GM10266 (cell line): Measurements from ENCODE around the gene BAG2.

Source experiments
- DNase-seq: peaks from one replicate; pipeline ENCODE4 v3.0.0; 2012; ENCODE audit errors: extremely low spot score
- TF ChIP-seq, protein P1 (sequence below): IDR thresholded peaks from 2 replicates; pipeline ENCODE4 v1.5.1; 2012; ENCODE audit warnings: mild to moderate bottlenecking, low read depth; ENCODE audit not compliant: control insufficient read depth, insufficient read depth; ENCODE audit errors: missing control alignments

The BAG2 gene

DNA sequence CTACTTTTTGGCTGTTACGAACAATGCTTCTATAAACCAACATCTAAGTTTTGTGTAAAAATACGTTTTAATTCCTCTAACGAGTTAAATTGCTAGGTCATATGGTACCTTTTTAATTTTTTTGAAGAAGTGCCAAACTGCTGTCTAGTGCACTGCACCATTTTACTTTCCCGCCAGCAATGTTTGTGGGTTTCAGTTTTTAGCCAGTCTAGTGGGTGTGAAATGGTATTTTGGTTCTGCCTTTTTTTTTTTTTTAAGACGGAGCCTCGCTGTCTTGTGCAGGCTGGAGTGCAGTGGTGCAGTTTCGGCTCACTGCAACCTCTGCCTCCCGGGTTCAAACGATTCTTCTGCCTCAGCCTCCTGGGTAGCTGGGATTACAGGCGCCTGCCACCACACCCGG is 34.1 kb upstream of the BAG2 start:
- TF ChIP-seq, protein P1, sequence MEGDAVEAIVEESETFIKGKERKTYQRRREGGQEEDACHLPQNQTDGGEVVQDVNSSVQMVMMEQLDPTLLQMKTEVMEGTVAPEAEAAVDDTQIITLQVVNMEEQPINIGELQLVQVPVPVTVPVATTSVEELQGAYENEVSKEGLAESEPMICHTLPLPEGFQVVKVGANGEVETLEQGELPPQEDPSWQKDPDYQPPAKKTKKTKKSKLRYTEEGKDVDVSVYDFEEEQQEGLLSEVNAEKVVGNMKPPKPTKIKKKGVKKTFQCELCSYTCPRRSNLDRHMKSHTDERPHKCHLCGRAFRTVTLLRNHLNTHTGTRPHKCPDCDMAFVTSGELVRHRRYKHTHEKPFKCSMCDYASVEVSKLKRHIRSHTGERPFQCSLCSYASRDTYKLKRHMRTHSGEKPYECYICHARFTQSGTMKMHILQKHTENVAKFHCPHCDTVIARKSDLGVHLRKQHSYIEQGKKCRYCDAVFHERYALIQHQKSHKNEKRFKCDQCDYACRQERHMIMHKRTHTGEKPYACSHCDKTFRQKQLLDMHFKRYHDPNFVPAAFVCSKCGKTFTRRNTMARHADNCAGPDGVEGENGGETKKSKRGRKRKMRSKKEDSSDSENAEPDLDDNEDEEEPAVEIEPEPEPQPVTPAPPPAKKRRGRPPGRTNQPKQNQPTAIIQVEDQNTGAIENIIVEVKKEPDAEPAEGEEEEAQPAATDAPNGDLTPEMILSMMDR: no peak
- no peak for DNase-seq

DNA sequence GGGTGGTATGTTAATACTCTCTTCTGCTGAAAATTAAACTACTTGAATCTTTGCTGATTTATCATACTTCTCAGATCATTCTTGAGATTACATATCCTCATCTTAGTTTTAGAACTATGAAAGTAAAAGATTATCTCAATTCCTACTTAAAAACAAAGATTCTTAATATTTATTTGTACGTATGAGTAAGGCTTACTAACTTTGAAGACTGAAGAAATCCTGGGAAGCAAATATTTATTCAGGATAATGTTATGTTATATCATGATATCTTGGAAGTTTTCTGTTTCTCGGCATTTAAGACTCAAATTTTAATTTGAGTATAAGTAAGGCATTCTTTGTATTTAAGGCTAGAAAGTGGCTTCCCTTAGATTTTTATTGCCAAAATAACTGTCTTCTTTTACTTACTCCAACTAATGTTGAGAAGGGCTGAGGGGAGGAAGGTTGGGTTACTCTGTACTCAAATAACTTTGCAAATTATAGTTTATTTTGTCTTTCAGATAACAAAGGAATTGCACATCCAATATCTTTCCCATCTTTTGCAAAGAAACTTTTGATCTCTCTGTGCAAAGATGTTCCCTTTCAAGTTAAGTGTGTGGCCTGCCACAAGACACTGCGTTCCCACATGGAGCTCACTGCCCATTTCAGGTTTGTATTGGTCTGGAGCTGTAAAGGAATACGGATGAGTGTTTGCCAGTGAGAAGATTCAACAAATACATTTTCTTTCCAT is 30.5 kb upstream of the BAG2 start:
- DNase-seq: no peak
- TF ChIP-seq, protein P1: no peak

DNA sequence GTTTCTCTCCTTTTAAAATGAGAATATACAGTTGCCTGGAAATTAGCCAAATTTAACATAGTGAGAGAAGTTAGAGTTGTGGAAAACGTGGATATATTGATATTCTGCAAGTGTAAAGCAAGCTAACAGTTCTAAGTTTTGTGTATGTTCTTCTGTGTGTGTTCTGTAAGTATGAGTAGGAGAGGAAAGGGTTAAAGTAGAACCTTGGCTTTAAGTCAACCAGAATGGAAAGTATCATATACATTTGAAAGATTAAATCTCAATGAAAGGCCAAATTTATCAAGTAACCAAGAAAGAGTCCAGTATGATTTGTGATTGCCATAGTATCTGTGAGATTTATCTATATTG is 30.0 kb upstream of the BAG2 start:
- TF ChIP-seq, protein P1: no peak

DNA sequence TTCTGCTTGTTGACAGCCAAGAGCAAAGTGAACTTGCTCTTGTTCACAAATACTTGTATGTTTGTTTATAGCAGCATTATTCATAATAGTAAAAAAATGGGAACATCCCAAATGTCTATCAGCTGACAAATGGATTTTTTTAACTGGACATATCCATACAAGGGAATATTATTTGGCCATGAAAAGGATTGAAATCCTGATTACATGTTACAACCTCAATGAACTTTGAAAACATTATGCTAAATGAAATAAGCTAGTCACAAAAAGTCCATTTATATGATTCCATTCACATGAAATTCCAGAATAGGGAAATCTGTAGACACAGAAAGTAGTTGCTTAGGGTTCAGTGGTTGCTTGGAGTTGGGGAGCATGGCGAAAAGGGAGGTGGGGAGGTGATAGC is 28.4 kb upstream of the BAG2 start:
- TF ChIP-seq, protein P1: no peak
- no peak for DNase-seq

More for the DNA sequence above, 30.0 kb upstream of the BAG2 start:
- DNase-seq: no peak

DNA sequence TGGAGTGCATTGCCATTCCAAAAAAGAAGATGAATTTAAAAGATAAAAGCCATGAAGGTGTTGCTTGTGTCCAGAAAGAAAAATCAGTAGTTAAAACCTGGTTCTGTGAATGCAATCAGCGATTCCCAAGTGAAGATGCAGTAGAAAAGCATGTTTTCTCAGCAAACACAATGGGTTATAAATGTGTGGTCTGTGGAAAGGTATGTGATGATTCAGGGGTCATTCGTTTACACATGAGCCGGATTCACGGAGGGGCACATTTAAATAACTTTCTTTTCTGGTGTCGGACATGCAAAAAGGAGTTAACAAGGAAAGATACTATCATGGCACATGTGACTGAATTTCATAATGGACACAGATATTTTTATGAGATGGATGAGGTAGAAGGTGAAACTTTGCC is 24.7 kb upstream of the BAG2 start:
- no peak for DNase-seq
- TF ChIP-seq, protein P1: no peak

DNA sequence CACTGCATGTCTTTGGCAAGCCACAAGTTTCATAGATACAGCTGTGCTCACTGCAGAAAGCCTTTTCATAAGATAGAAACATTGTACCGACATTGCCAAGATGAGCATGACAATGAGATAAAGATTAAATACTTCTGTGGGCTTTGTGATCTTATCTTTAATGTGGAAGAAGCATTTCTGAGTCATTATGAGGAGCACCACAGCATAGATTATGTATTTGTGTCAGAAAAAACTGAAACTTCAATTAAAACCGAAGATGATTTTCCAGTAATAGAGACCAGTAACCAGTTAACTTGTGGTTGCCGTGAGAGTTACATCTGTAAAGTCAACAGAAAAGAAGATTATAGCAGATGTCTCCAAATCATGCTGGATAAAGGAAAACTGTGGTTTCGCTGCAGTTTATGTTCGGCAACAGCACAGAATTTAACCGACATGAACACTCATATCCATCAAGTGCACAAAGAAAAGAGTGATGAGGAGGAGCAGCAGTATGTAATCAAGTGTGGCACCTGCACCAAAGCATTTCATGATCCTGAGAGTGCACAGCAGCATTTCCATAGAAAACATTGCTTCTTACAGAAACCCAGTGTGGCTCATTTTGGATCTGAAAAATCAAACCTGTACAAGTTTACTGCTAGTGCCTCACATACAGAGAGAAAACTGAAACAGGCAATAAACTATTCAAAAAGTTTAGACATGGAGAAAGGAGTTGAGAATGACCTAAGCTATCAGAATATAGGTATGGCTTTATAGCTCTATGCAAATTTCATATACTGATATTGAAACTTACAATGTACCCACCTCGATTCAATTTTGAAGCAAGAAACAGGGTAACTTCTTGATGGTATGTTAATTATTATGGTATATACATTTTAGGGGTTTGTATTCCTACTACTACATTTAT is 23.9 kb upstream of the BAG2 start:
- TF ChIP-seq, protein P1: no peak
- no peak for DNase-seq

DNA sequence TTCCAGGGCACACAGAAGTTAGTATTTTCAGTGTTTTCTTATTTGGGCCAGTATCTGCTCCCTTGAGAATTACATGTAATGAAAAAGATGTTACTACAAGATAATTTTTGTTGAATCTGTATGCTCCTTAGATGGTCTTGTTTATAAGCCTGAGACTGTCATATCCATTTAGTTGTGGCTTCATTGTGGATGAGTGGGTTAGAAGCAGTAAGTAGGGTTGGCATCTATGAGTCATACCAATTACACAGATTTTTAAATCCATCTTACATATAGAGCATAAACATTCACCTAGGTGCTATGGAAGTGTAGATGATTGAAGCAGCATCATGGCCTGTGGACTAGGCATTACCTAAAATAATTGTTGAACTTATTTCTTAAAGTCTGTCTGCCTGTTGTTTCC is 13.5 kb upstream of the BAG2 start:
- TF ChIP-seq, protein P1: no peak
- no peak for DNase-seq
